Fibroblast of peridontal ligament (primary cell): Measurements from ENCODE around the gene ARFGEF2.
A peak's percentile ranks its signal among the peaks of the same experiment; 100 is the strongest.
"Not testable (repeated sequence)": the region's sequence is repeated elsewhere in the genome, so short reads cannot be mapped to it uniquely, and the experiment has no call there.

Source experiments
- DNase-seq: peaks from one replicate; pipeline ENCODE4 v3.0.0-alpha.2; 2010; ENCODE audit errors: extremely low read depth

Gene ARFGEF2

GRCh38 chr20:48921168-48921882, at the start of gene ARFGEF2:
Gene ARFGEF2 (plus strand): TSS chr20:48921711. CDS start chr20:48921890, 179 bp downstream.
- peak; percentile 81 for DNase-seq

GRCh38 chr20:48875233-48875913, 46.1 kb upstream of the ARFGEF2 start:
- no peak for DNase-seq

GRCh38 chr20:48875914-48876240, 45.6 kb upstream of the ARFGEF2 start:
- DNase-seq: peak; percentile 31

- DNase-seq: no peak
Observed at GRCh38 chr20:48877304-48877703, 44.2 kb upstream of the ARFGEF2 start.

DNA sequence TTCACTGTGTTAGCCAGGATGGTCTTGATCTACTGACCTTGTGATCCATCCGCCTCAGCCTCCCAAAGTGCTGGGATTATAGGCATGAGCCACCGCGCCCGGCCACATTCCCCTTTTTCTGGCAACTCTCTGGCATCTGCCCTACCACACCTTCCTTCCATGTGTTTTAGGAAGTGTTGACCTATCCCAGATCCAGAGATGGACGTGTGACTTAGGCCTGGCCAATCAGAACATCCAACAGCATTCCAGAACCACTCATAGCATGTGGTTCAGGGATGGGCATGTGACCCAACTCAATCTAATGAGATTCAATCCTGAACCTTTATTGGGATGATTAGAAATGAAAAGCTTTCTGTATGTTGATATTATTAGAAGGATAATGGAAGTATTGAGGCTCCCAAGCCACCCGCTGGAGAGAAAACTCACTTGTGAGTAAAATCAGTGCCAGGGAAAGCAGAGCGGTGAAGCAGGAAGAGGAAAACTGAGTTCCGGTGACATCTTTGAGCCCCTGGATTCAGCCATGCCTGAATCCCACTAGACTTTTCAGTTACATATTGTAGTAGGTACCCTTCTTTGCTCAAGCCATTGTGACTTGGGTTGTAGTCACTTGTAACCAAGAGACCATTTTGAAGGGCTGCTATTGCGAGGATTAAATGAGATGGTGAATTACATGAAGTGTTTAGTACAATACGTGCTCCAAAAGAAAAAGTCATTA, 42.8 kb upstream of the ARFGEF2 start:
- no peak for DNase-seq

DNA sequence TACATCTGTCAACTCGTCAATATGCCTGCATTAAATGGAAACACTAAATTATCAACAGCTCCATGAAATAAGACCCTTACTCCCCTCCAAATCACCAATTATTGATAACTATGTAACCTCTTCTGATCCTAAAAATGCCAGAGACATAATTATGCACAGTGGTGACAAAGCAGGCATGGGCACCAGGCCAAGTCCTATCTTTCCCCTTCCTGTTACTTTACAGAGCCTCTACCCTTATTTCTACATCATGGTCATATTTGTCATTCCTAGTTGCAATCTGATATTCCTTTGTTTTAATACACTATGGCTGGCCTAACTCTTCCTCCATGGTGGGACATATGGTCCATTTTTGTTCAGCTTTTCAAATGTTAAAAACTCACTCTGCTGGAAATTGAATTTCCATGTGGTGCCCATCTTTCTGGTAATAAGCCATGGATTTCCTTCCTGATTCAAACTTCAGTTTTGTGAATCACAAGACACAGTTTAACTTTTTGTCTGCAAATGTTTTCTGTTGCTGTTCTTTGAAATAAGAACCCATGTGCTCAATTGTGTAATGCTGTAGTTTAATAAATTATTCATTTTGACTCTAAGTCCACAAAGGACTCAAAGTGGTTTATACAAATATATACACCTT, 41.8 kb upstream of the ARFGEF2 start:
- peak; percentile 45 for DNase-seq

- no peak for DNase-seq
Observed at GRCh38 chr20:48880331-48880730, 41.2 kb upstream of the ARFGEF2 start.

GRCh38 chr20:48880981-48881657, 40.4 kb upstream of the ARFGEF2 start:
- no peak for DNase-seq

GRCh38 chr20:48885237-48885636, 36.3 kb upstream of the ARFGEF2 start:
- DNase-seq: no peak

DNA sequence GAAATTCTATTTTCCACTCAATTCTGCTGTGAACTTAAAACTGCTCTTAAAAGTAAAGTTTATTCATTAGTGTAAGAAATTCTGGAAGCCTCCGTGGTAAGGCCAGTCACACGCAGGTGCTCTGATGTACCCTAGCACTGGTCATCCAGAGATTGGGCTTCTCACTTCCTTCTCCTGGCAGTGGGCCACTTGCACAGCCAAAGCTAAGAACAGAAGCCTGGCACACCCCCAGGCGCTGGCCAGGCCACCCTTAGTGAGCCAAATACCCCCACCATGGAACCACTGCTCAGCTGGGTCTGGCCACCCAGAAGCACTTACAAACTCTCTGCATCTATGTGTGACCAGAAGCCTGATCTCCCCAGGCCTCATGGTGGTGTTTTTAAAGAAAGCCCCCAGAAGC, 35.3 kb upstream of the ARFGEF2 start:
- DNase-seq: no peak

DNA sequence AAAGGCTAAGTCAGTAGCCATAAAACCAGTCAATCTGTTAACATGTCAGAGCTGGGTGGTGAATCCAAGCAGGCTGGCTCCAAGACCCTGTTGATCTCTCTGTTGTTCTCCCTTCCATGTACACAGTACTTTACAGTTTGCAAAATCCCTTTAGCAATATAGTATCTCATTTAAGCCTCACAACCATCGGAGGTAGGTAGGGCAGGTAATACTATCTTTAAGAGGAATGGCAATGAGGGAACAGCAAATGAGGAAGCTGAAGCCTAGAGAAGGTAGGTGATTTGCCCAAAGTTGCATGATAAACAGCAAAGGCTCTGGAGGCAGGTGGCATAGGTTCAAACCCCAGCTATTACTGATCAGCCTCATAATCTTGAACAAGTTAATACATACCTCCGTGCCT, 34.7 kb upstream of the ARFGEF2 start:
- DNase-seq: no peak

DNA sequence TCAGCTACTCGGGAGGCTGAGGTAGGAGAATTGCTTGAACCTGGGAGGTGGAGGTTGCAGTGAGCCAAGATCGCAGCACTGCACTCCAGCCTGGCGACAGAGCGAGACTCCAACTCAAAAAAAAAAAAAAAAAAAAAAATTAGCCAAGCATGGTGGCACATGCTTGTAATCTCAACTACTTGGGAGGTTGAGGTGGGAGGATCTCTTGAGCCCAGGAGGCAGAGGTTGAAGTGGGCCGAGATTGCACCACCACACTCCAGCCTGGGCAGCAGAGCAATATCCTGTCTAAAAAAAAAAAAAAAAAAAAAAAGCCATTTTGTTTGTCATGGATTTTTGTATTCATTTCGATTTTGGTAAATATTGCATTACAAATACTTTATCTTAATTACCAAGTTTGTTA, 33.0 kb upstream of the ARFGEF2 start:
- DNase-seq: not testable (repeated sequence)

DNA sequence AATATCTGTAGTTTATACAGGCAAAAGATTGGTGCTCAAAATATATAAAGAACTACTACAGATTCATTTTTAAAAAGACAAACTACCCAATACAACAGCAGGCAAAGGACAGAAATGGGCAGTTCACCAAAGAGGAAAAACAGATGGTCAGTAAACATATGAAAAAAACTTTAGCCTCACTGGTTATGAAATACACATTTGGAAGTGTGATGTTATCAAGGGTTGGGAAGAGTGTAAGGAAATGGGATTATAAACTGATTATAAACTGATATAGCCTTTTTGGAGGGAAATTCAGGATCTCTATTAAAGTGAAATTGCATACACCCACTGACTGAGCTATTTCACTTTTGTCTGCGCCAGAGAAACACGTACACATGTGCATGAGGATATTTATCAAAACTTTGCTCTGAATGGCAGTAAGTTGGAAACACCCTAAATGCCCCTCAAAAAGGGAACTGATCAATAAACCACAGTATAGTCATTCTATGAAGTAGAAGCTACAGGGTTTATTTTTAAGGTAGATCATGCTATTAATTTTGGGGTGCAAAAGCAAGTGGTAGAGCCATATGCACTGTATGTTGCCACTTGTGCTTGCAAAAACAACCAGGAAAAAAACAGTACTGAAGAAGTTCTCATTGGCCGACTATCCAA, 32.2 kb upstream of the ARFGEF2 start:
- DNase-seq: peak; percentile 21

DNA sequence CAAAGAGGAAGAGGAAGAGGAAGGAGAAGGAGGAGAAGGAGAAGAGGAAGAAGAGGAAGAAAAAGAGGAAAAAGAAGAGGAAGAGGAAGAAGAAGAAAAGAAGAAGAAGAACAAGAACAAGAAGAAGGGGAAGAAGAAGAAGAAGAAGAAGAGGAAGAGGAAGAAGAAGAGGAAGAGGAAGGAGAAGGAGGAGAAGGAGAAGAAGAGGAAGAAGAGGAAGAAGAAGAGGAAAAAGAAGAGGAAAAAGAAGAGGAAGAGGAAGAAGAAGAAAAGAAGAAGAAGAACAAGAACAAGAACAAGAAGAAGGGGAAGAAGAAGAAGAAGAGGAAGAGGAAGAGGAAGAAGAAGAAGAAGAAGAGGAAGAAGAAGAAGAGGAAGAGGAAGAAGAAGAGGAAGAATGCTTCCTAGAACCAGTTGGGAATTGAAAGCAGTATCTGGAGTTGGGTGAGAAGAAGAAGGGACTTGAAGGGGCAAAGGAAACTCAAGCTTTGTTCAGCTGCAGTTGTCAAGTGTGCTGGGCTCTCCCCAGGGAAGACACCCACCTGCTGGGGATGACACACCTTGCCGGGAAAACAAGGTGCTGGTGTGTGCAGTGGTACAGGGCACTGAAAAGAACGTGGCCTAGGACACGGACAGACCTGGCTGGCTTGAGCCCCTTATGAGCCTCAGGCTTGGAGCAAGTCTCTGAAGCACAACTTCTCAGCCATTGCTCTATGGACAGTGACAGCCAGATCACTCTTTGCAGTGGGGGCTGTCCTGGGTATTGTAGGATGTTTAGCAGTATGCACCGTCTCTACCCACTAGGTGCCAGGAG, 30.1 kb upstream of the ARFGEF2 start:
- DNase-seq: no peak

DNA sequence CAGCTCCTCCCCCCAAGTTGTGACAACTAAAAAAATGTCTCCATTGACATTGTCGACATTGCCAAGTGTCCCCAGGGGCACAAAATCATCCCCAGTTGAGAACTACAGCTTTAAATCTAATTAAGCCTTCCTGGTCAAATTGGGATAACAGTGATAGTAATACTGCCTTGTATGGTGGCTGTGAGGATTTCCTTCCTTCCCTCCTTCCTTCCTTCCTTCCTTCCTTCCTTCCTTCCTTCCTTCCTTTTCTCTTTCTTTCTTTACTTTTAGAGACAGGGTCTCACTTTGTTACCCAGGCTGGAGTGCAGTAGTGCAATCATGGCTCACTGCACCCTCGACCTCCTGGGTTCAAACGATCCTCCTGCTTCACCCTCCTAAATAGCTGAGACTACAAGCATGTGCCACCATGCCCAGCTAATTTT, 29.5 kb upstream of the ARFGEF2 start:
- DNase-seq: no peak

- DNase-seq: no peak
Observed at GRCh38 chr20:48892891-48893290, 28.6 kb upstream of the ARFGEF2 start.

GRCh38 chr20:48893374-48893773, 28.1 kb upstream of the ARFGEF2 start:
- no peak for DNase-seq

- DNase-seq: peak; percentile 91
Observed at GRCh38 chr20:48897305-48898010, 24.1 kb upstream of the ARFGEF2 start.

DNA sequence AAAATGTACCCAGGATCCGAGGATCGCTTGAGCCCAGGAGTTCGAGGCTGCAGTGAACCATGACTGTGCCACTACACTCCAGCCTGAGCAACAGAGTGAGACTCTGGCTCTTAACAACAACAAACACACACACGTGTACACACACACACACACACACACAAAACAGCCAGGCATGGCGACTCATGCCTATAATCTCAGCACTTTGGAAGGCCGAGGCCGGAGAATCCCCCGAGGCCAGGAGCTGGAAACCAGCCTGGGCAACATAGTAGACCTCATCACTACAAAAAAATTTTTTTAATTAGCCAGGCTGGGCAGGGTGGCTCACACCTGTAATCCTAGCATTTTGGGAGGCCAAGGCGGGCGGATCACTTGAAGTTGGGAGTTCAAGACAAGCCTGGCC, 23.3 kb upstream of the ARFGEF2 start:
- peak; percentile 72 for DNase-seq
